ENCODE data around the gene PDILT.

PDILT gene

DNA sequence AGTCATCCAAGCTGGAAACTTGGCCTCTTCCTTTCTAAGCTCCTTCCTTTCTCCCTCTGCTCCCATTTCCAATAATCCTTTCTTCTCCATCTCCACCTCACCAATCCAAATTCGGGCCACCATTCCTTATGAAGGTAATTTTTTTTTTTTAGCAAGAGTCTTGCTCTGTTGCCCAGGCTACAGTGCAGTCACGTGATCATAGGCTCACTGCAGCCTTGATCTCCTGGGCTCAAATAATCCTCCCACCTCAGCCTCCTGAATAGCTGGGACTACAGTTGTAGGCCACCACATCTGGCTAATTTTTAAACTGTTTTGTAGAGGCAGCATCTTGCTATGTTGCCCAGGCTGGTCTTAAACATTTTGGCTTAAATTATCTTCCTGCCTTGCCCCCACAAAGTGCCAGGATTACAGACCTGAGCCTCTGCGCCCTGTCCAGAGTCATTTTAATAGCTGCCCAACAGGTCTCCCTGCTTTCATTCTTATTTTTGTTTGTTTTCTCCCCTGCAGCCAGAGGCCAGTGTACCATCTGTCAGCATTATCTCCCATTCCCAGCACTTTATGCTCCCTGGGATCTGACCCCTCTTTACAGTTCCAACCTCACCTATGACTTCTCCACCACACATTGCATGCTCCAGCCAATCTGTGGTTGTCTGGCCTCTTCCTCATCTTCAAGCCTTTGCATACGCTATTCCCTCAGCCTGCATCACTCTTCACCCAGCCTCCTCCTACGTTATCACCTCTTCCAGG lies 75.0 kb downstream of the PDILT start:
- no peaks in the 10 kb centered on the region for H3K36me3 ChIP-seq (ENCODE audit: low read length)
- H4K20me1 ChIP-seq (ENCODE audit: low read depth, low read length) = no peaks in the 10 kb centered on the region
- TF ChIP-seq, protein P1, sequence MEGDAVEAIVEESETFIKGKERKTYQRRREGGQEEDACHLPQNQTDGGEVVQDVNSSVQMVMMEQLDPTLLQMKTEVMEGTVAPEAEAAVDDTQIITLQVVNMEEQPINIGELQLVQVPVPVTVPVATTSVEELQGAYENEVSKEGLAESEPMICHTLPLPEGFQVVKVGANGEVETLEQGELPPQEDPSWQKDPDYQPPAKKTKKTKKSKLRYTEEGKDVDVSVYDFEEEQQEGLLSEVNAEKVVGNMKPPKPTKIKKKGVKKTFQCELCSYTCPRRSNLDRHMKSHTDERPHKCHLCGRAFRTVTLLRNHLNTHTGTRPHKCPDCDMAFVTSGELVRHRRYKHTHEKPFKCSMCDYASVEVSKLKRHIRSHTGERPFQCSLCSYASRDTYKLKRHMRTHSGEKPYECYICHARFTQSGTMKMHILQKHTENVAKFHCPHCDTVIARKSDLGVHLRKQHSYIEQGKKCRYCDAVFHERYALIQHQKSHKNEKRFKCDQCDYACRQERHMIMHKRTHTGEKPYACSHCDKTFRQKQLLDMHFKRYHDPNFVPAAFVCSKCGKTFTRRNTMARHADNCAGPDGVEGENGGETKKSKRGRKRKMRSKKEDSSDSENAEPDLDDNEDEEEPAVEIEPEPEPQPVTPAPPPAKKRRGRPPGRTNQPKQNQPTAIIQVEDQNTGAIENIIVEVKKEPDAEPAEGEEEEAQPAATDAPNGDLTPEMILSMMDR (IDR thresholded peaks at IDR 0.05; ENCODE audit: insufficient read depth, low read length, poor library complexity, severe bottlenecking) = no peak
- no peak for TF ChIP-seq EZH2phosphoT487 (conservative IDR thresholded peaks at IDR 0.05; ENCODE audit: low read length)
- H3F3A ChIP-seq (ENCODE audit: insufficient read depth) = no peaks in the 10 kb centered on the region
- H3K79me2 ChIP-seq (ENCODE audit: insufficient read depth, low read length) = no peaks in the 10 kb centered on the region
- H2AFZ ChIP-seq (ENCODE audit: low read depth, low read length, severe bottlenecking) = no peak overlapping the region
- H3K4me2 ChIP-seq (ENCODE audit: low read depth, low read length, poor library complexity, severe bottlenecking) = no peak overlapping the region
- H3K4me3 ChIP-seq (ENCODE audit: insufficient read depth, low read length, poor library complexity, severe bottlenecking) = no peak overlapping the region
- H3K9ac ChIP-seq (ENCODE audit: low read length) = no peak overlapping the region
- no peak overlapping the region for H3K27ac ChIP-seq (ENCODE audit: low read depth, low read length)
- no peaks in the 10 kb centered on the region for H3K9me3 ChIP-seq (ENCODE audit: insufficient read depth, low read length)
- H3K27me3 ChIP-seq (ENCODE audit: low read length) = no peaks in the 10 kb centered on the region
- H3K9me2 ChIP-seq (replicated peaks; ENCODE audit: insufficient read depth, low read length) = no peaks in the 10 kb centered on the region

DNA sequence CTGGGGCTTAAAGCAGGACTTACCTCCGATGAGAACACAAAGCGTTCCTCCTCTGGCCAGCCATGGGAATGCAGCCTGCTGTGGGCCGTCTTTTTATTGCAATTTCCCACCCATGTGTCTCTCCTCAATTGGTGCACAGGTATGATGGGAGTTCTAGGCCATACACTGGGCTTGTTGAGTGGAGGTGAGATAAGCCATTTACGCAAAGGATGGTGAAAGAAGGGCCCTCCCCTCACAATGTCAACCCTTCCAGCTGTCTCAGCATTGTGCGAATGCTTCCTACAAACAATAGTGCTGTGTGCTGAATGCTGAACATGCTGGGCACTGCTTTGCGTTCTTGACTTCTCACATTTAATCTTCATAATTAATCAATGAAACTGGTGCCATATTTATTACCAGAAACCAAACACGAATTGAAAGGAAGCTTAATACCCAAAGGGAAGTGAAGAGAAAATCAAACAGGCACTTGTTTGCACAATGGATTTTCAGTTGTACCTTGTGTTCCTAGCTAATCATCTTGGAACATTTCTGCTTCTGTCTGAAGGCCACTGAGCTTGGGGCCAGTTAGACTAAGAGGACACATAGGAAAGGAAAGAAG lies 77.0 kb downstream of the PDILT start, which contains the start of gene GP2:
TSS of gene GP2 (minus strand) at position 70 of the 598 bp plus-strand sequence. CDS start 1,082 bp downstream, outside the sequence.
- Histone ChIP-seq H4K20me1 (ENCODE audit: low read depth, low read length) (no peaks in the 10 kb centered on the region), H3K27ac (ENCODE audit: low read depth, low read length) (no peak within 1 kb of the TSS), H3K79me2 (ENCODE audit: insufficient read depth, low read length) (no peaks in the 10 kb centered on the region), H3K4me3 (ENCODE audit: insufficient read depth, low read length, poor library complexity, severe bottlenecking) (no peak within 1 kb of the TSS), H3K27me3 (ENCODE audit: low read length) (no peaks in the 10 kb centered on the region), H3K9me2 (replicated peaks; ENCODE audit: insufficient read depth, low read length) (no peaks in the 10 kb centered on the region), H3F3A (ENCODE audit: insufficient read depth) (no peaks in the 10 kb centered on the region), H3K4me2 (ENCODE audit: low read depth, low read length, poor library complexity, severe bottlenecking) (no peak within 1 kb of the TSS), H3K9me3 (ENCODE audit: insufficient read depth, low read length) (no peaks in the 10 kb centered on the region), H3K36me3 (ENCODE audit: low read length) (no peaks in the 10 kb centered on the region), H3K9ac (ENCODE audit: low read length) (no peak within 1 kb of the TSS), H2AFZ (ENCODE audit: low read depth, low read length, severe bottlenecking) (no peak within 1 kb of the TSS)
- no peak for TF ChIP-seq EZH2phosphoT487 (conservative IDR thresholded peaks at IDR 0.05; ENCODE audit: low read length)
- TF ChIP-seq, protein P1 (IDR thresholded peaks at IDR 0.05; ENCODE audit: insufficient read depth, low read length, poor library complexity, severe bottlenecking) = no peak

DNA sequence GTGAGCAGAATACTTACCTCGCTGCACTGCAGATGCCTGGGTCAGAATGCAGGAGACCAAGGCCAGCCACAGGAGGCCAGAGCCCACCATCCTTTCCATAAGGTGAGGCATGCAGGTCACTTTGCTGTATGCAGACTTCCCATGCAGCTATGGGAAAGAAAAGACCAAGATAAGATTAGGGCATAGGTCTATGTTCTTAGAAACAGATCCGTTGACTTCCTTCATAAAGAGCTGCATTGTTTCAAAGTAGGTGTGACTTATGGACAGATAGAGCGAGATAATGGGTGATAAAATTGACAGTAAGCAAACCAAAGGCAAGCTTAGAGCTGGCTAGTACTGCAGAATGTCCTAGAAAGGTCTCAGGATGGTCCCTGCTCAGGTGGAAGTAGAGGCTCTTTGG lies 78.2 kb downstream of the PDILT start:
- TF ChIP-seq, protein P1 (IDR thresholded peaks at IDR 0.05; ENCODE audit: insufficient read depth, low read length, poor library complexity, severe bottlenecking) = no peak
- TF ChIP-seq EZH2phosphoT487 (conservative IDR thresholded peaks at IDR 0.05; ENCODE audit: low read length) = no peak
- Histone ChIP-seq H3K9ac (ENCODE audit: low read length) (no peak overlapping the region), H3K27ac (ENCODE audit: low read depth, low read length) (no peak overlapping the region), H3K9me2 (replicated peaks; ENCODE audit: insufficient read depth, low read length) (no peaks in the 10 kb centered on the region), H3K4me2 (ENCODE audit: low read depth, low read length, poor library complexity, severe bottlenecking) (no peak overlapping the region), H3K4me3 (ENCODE audit: insufficient read depth, low read length, poor library complexity, severe bottlenecking) (no peak overlapping the region), H2AFZ (ENCODE audit: low read depth, low read length, severe bottlenecking) (no peak overlapping the region), H3K9me3 (ENCODE audit: insufficient read depth, low read length) (no peaks in the 10 kb centered on the region), H3K36me3 (ENCODE audit: low read length) (no peaks in the 10 kb centered on the region), H3F3A (ENCODE audit: insufficient read depth) (no peaks in the 10 kb centered on the region), H3K79me2 (ENCODE audit: insufficient read depth, low read length) (no peaks in the 10 kb centered on the region), H3K27me3 (ENCODE audit: low read length) (no peaks in the 10 kb centered on the region), H4K20me1 (ENCODE audit: low read depth, low read length) (no peaks in the 10 kb centered on the region)

All from SU-DHL-6 (cell line).